CD4-positive, alpha-beta T cell treated with Interleukin-6 at 100 ng/mL for 8 hours (primary cell): Measurements from ENCODE around the gene SLC36A1.
"Not testable (repeated sequence)": the region's sequence is repeated elsewhere in the genome, so short reads cannot be mapped to it uniquely, and the experiment has no call there.

Experiments
- DNase-seq: peaks from one replicate; pipeline ENCODE4 v3.0.0-alpha.2; 2020; ENCODE audit warnings: mixed read lengths, low spot score

SLC36A1 gene

GRCh38 chr5:151447174-151448037 is at the start of gene SLC36A1:
SLC36A1 (plus strand) TSS chr5:151447603; CDS start chr5:151458793, 11,190 bp downstream.
- peak; percentile 88 for DNase-seq

GRCh38 chr5:151405334-151406160 is 41.9 kb upstream of the SLC36A1 start:
- no peak for DNase-seq

- no peak for DNase-seq
Observed at GRCh38 chr5:151406322-151406947, 41.0 kb upstream of the SLC36A1 start.

DNA sequence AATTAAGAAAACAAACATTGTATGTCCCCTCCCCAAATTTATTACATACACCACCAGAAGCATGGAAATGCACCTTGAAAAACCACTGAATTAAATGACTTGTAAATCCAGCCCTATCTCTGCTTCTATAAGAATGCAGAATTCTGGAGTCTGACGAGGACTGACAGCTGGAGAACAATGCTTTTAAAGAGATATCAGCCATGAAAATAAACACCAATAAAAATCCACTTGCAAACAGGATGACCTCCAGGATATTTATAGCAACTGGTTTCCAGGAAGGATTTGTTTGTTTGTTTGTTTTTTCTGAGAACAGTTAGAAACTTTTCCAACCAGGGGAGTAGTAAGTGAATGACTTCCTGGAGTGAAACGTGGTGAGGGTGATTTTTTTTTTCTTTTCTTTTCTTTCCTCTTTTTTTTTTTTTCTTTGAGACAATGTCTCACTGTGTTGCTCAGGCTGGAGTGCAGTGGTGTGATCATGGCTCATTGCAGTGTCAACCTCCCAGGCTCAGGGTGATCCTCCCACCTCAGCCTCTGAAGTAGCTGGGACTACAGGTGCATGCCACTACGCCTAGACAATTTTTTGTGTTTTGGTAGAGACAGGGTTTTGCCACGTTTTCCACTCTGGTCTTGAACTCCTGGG is 38.7 kb upstream of the SLC36A1 start:
- no peak for DNase-seq

DNA sequence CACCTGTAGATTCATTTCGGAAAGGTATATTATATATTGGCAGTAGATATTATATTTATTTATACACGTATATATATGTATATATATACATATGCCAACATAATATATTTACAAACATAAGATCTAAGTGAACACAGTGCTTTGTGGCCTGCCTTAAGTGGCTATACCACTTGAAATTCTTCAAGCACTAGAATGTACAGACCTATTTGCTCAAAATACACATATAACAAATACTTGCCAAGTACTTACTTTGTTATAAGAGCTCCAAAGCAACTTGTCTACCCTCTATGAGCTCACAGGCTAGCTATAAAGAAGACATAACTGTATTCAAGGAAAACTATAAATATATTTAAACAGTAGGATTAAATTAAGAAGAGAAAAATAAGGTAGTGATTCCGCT is 33.6 kb upstream of the SLC36A1 start:
- DNase-seq, result no peak

GRCh38 chr5:151414536-151414935 is 32.9 kb upstream of the SLC36A1 start:
- no peak for DNase-seq

GRCh38 chr5:151417712-151418111 is 29.7 kb upstream of the SLC36A1 start:
- no peak for DNase-seq

GRCh38 chr5:151420127-151420526 is 27.3 kb upstream of the SLC36A1 start:
- no peak for DNase-seq

DNA sequence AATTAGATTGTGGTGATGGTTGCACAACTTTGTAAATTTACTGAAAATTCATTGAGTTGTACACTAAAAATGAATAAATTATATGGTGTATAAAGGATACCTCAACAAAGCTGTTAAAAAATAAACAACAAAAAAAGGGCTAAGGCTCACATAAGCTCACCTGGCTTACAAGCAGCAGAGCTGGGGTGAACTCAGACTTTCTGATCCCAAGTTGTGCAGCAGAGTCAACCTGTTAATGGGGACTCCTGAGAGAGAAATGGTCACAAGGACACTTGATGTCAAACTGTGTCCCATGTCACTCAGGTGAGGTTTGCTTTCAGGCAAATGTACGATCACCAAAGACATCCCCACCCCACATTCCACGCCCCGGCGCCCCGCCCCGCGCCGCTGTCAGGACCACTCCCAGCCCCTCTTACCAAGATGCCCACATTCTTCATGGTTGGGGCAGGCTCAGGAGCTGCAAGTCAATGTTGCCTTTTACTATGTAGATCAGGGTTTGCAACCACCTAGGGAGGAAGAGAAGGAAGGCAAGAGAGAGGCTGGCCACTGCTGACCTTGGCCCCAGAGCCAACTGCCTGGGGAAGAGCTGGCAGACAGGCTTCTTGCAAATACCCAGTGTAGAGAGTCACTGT is 22.4 kb upstream of the SLC36A1 start:
- DNase-seq, result no peak

- DNase-seq, result not testable (repeated sequence)
Observed at GRCh38 chr5:151426347-151426746, 21.1 kb upstream of the SLC36A1 start.

DNA sequence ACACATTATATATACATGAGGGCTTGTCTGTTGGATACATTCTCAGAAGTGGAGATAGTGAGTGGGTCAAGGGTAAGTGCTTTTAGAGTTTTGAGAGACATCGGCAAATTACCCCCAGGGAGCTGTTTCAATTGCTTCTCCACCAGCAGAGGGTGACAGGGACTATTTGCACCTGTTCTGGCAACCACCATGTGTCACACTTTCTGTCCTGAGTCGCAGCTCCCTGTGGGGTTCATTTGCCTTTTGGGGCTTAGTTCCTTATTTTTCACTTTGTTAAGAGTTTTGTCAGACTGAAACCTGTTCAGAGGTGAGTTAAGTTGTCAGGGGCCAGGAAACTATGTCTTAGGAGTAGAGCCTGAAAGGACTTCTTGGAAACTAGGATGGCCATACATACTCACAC is 20.1 kb upstream of the SLC36A1 start:
- DNase-seq, result no peak

DNA sequence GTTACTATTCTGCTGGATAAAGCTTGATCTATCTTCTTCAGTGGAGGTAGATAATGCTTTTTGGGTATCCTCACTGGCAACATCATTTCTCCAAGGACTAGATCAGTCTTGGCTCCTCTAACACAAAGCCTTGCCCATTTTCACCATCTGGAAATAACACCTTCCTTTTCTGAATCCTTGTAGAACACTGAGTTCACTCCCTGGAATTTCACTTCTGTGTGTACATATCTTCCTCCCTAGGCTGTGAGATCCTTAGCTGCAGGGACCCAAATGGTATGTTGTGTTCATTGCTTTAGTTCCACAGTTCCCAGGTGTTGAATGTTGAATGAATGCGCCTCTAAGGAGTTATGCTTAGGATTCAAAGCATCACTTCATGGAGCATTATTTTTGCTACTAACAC is 16.7 kb upstream of the SLC36A1 start:
- no peak for DNase-seq

DNA sequence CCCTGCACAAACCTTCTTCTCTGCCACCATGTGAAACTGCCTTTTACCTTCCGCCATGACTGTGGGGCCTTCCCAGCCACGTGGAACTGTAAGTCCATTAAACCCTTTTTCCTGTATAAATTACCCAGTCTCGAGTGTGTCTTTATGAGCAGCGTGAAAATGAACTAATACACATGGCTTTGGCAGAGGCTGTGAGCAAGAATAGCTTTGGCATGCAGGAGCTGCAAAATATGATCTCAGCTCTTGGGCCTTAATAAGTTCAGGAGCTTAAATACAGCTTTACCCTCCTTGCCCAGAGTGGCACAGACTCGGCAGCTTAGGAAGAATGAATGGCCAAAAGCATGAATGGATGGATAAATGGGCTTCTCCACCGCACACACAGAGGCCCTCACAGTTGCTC is 15.7 kb upstream of the SLC36A1 start:
- DNase-seq, result no peak

DNA sequence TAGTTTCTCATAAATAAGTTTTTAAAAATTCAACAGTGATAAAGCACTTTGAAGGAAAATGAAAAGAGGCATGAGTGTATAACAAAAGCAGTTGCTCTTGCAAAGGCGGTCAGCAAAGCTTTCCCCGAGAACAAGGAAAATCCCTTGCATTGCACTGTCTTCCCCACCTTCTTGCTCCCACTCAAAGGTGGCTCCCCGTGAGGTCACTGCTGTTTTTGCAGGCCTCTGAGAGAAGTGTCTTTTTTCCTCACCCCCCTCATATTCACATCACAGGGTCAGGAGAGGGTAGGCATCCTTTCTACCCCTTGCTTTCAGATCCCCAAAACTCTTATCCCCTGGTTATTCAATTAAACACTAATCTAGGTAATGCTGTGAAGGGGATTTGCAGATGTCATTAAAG is 15.2 kb upstream of the SLC36A1 start:
- DNase-seq, result no peak

DNA sequence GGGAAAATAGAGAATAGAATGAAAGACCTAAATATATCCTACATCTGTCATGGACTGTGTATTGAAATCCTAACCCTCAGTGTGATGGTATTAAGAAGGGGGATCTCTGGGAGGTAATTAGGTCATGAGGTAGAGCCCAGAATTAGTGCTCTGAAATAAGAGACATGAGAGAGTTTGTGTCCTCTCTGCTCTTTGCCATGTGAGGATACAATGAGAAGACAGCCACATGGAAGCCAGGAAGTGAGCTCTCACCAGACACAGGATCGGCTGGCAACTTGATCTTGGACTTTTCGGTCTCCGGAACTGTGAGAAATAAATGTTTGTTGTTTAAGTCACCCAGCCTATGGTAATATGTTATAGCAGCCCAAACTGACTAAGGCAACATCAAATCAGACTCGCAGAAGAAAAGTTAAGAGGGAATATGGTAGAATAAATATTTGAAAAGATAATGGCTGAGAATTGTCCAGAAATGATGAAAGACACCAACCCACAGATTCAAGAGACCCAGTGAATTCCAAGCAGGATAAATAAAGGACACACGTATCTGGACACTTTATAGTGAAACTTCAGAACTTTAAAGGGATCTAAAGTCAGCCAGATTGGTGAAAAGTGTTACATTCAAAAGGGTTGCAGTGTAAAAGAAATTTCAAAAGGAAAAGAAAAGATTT is 12.7 kb upstream of the SLC36A1 start:
- DNase-seq, result no peak

DNA sequence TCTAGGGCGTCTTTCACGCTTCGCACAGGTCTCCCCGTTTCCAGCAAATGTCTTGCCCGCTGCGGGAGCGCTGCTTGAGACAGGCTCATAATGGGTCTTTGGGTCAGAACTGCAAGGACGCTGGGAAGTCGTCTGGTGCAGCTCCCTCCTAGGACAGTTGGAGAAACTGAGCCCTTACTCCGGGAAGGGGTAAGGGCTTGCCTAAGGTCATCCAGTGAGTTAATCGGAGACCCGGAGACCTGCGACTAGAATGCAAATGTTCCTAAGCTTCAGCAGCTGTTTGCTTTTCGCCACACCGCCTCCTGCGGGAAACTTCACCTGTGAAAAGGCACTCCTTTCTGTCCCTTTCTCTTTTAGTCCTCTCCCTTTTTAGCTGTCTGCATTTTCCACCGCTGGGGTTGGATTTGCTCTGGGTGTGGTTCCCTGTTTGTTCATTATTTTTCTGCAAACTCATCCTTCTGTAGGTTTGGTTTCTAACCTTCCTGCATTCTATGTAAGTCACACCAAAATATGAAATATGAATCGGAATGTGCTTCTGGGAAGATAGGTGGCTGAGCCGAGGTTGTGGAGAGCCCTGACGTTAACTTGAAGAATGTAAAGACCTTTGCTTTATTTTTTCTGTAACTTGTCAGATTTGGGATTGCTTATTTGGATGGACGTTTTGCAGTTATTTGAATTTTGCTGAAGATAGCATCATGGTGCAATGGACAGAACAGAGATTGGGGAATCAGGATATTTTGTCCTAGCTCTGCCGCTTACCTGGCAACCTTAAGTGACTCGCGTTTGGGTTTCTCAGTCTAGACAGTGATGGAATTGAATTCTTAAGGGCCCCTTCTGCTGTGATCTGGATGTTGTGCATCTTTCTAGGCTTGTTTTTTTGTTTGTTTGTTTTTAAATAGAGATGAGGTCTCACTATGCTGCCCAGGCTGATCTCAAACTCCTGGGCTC is 909 bp downstream of the SLC36A1 start:
- DNase-seq, result peak; percentile 8

DNA sequence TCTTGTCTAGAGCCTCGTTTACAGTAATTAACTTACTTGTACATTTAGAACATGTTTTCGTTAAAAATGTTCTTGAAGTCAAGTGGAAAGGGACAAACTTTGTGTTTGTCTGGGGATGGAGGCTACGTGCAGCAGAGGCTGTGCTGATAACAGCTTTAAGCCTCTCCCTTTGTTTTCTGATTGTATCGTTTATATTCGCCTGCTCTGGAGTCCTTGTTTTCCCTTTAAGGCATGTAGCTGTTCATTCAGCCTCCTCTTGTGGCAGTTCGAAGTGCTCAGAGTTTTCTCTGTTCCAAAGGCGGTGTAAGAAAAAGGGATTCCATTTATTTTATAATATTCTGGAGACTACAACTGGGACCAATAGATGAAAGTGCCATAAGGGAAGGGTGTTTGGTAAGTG is 1.9 kb downstream of the SLC36A1 start:
- DNase-seq, result no peak

- no peak for DNase-seq
Observed at GRCh38 chr5:151449839-151450238, 2.4 kb downstream of the SLC36A1 start.

DNA sequence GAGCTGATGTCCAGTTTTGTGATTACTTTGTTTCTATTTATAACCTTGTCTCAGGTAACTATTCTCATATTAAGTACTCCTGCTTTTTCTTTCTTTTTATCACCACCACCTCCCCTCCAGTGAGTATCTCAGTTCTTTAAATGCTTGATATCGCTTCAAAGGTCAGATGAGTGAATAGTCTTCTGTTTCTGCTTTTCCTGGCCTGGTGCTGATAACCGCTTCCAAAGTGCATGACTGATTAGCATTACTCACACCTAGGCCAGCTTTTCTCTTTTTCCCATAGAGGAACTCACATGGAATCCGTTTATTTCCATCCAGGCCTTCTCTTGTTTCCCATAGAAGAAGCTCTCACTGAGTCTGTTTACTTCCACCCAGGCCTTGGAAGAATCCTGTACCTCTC is 3.2 kb downstream of the SLC36A1 start:
- no peak for DNase-seq
